IMR-90 (cell line): ENCODE data around the gene FOXN4. TPM values are rescaled to one million over a fixed set of nuclear protein-coding genes. Genes with fewer than 3 reads are reported as not detected.

ENCODE experiments used
- ATAC-seq: fragments of 200-7000 bp; cut with Tn5 transposase; 2 replicates; pipeline ENCODE4 v1.9.1; 2020; ENCODE audit warnings: low read depth, mild to moderate bottlenecking, moderate library complexity
- BruUV-seq: library from RNA; stranded (reverse); fragments of 400-500 nt; replicated peaks from 2 replicates; lab custom pipeline; 2021; lab: Mats Ljungman, UMichigan
- CTCF ChIA-PET: fragments of 300-600 bp; formaldehyde crosslinking; extraction: SDS; loops from one replicate; lab custom pipeline; 2021; ENCODE audit warnings: antibody characterized with exemption; lab: Yijun Ruan, JAX
- POLR2A ChIA-PET: fragments of 300-600 bp; sonication (Branson Sonifier 250); formaldehyde crosslinking; loops from one replicate; lab custom pipeline; 2022; ENCODE audit warnings: antibody characterized with exemption; ENCODE audit not compliant: unreplicated experiment; lab: Charles Lee
- DNase-seq: peaks from one replicate; pipeline ENCODE4 v3.0.0; 2013
- H2AFZ ChIP-seq: replicated peaks from 2 replicates; pipeline ENCODE3; 2013; ENCODE audit warnings: low read length, mild to moderate bottlenecking; ENCODE audit not compliant: poor library complexity
- H2AK5ac ChIP-seq: 2 replicates; pipeline ENCODE4 v1.6.1; 2013; ENCODE audit warnings: low read depth, low read length, inconsistent platforms
- H2AK9ac ChIP-seq: replicated peaks from 2 replicates; pipeline ENCODE3; 2013; ENCODE audit warnings: mild to moderate bottlenecking, low read depth, low read length, moderate library complexity; ENCODE audit not compliant: poor library complexity
- H2BK120ac ChIP-seq: 2 replicates; pipeline ENCODE4 v1.6.1; 2013; ENCODE audit warnings: low read depth, low read length, inconsistent platforms
- H2BK15ac ChIP-seq: 3 replicates; pipeline ENCODE4 v1.6.1; 2013; ENCODE audit warnings: low read depth, low read length, inconsistent platforms
- H2BK20ac ChIP-seq: 2 replicates; pipeline ENCODE4 v1.6.1; 2013; ENCODE audit warnings: low read depth, mild to moderate bottlenecking, inconsistent platforms, low read length, moderate library complexity
- H2BK5ac ChIP-seq: 2 replicates; pipeline ENCODE4 v1.6.1; 2013; ENCODE audit warnings: mild to moderate bottlenecking, low read depth, low read length, inconsistent platforms; ENCODE audit not compliant: poor library complexity, severe bottlenecking
- H3K14ac ChIP-seq: replicated peaks from 2 replicates; pipeline ENCODE4 v1.6.1; 2013; ENCODE audit warnings: low read depth, low read length, inconsistent platforms
- H3K18ac ChIP-seq: 2 replicates; pipeline ENCODE4 v1.6.1; 2013; ENCODE audit warnings: low read depth, low read length, control low read depth
- H3K23ac ChIP-seq: 2 replicates; pipeline ENCODE4 v1.6.1; 2013; ENCODE audit warnings: low read depth, low read length, inconsistent platforms
- H3K27ac ChIP-seq: 2 replicates; pipeline ENCODE4 v1.5.1; 2013; ENCODE audit warnings: mild to moderate bottlenecking, control low read depth, low read length; ENCODE audit not compliant: insufficient read depth
- H3K27me3 ChIP-seq: 2 replicates; pipeline ENCODE4 v1.6.1; 2013; ENCODE audit warnings: low read length; ENCODE audit not compliant: control insufficient read depth, insufficient read depth
- H3K36me3 ChIP-seq: 2 replicates; pipeline ENCODE4 v1.6.1; 2013; ENCODE audit warnings: low read length, mixed read lengths; ENCODE audit not compliant: control insufficient read depth, insufficient read depth
- H3K4ac ChIP-seq: 2 replicates; pipeline ENCODE4 v1.6.1; 2013; ENCODE audit warnings: low read depth, low read length, inconsistent platforms
- H3K4me1 ChIP-seq: 2 replicates; pipeline ENCODE4 v1.6.1; 2013; ENCODE audit warnings: low read length, mixed read lengths; ENCODE audit not compliant: control insufficient read depth, insufficient read depth
- H3K4me2 ChIP-seq: 2 replicates; pipeline ENCODE4 v1.6.1; 2013; ENCODE audit warnings: low read depth, mild to moderate bottlenecking, control low read depth, low read length, moderate library complexity
- H3K4me3 ChIP-seq: 2 replicates; pipeline ENCODE4 v1.5.1; 2013; ENCODE audit warnings: low read depth, mild to moderate bottlenecking, control low read depth, low read length, moderate library complexity; ENCODE audit not compliant: insufficient read depth
- H3K56ac ChIP-seq: 2 replicates; pipeline ENCODE4 v1.6.1; 2013; ENCODE audit warnings: low read length, inconsistent platforms; ENCODE audit not compliant: insufficient read depth; ENCODE audit errors: extremely low read depth
- H3K79me1 ChIP-seq, 2 experiments: 2 replicates each; pipeline ENCODE4 v1.6.1; 2013; ENCODE audit warnings: low read length in 2 of 2, inconsistent platforms in 1 of 2, low read depth in 1 of 2
- H3K9ac ChIP-seq: 2 replicates; pipeline ENCODE4 v1.6.1; 2013; ENCODE audit warnings: low read depth, low read length, control low read depth
- H3K9me1 ChIP-seq: 2 replicates; pipeline ENCODE4 v1.6.1; 2013; ENCODE audit warnings: low read length, inconsistent platforms; ENCODE audit not compliant: insufficient read depth
- H3K9me3 ChIP-seq: 2 replicates; pipeline ENCODE4 v1.6.1; 2013; ENCODE audit warnings: low read length; ENCODE audit not compliant: control insufficient read depth, insufficient read depth
- H4K20me1 ChIP-seq: 2 replicates; pipeline ENCODE4 v1.6.1; 2013; ENCODE audit warnings: low read length, inconsistent platforms; ENCODE audit not compliant: insufficient read depth
- H4K5ac ChIP-seq: 2 replicates; pipeline ENCODE4 v1.6.1; 2013; ENCODE audit warnings: mild to moderate bottlenecking, low read depth, low read length, control low read depth
- H4K8ac ChIP-seq, 2 experiments: 2 replicates each; pipeline ENCODE4 v1.6.1; 2013; ENCODE audit warnings: low read depth in 2 of 2, low read length in 2 of 2, control low read depth in 1 of 2, inconsistent platforms in 1 of 2
- H4K91ac ChIP-seq: 2 replicates; pipeline ENCODE4 v1.6.1; 2013; ENCODE audit warnings: low read depth, low read length, inconsistent platforms; ENCODE audit not compliant: insufficient read depth
- ELK1 ChIP-seq: fragments of 150-350 bp; IDR thresholded peaks from 2 replicates; pipeline ENCODE4 v1.6.1; 2016; ENCODE audit warnings: low read depth, mild to moderate bottlenecking, low read length, moderate library complexity, borderline replicate concordance
- MAFK ChIP-seq: IDR thresholded peaks from 2 replicates; pipeline ENCODE4 v1.6.1; 2012; ENCODE audit warnings: low read depth, low read length, improper control_type of control experiment
- MAZ ChIP-seq: IDR thresholded peaks from 2 replicates; pipeline ENCODE4 v1.6.1; 2012; ENCODE audit warnings: low read depth, mild to moderate bottlenecking, low read length, improper control_type of control experiment, moderate library complexity, borderline replicate concordance
- MXI1 ChIP-seq: IDR thresholded peaks from 2 replicates; pipeline ENCODE4 v1.6.1; 2012; ENCODE audit warnings: low read depth, mild to moderate bottlenecking, low read length, moderate library complexity, borderline replicate concordance
- NFE2L2 ChIP-seq: fragments of 150-350 bp; IDR thresholded peaks from 2 replicates; pipeline ENCODE4 v1.6.1; 2016; ENCODE audit warnings: low read depth, mild to moderate bottlenecking, low read length
- POLR2A ChIP-seq: IDR thresholded peaks from 2 replicates; pipeline ENCODE4 v1.6.1; 2012; ENCODE audit warnings: mild to moderate bottlenecking, low read depth, low read length
- RAD21 ChIP-seq: IDR thresholded peaks from 2 replicates; pipeline ENCODE4 v1.6.1; 2012; ENCODE audit warnings: low read length, improper control_type of control experiment
- USF2 ChIP-seq: fragments of 150-350 bp; IDR thresholded peaks from 2 replicates; pipeline ENCODE4 v1.6.1; 2017; ENCODE audit warnings: mild to moderate bottlenecking, antibody characterized with exemption, low read length, low read depth
- WGBS, 2 experiments: methylation state at CpG; one replicate each; pipeline versions ENCODE4 v1.1.5 to v1.1.7; 2013; ENCODE audit warnings: missing lambda C conversion rate in 2 of 2; ENCODE audit not compliant: insufficient read length in 1 of 2; ENCODE audit errors: extremely low coverage in 2 of 2; 5-methylcytosine and 5-hydroxymethylcytosine counted together
- dilution Hi-C: fragments of 300-500 bp; cut with HindIII; formaldehyde crosslinking; loops from one replicate; pipeline ENCODE4 v1.14.3; 2018; ENCODE audit warnings: low sequenced_read_pairs; ENCODE audit not compliant: unreplicated experiment
- in situ Hi-C: fragments of 300-500 bp; cut with MboI; formaldehyde crosslinking; loops from 3 replicates; pipeline ENCODE4 v1.14.3; 2019; ENCODE audit warnings: low sequenced_read_pairs, inconsistent platforms, mixed read lengths
- intact Hi-C: fragments of 100-400 bp; cut with micrococcal nuclease; formaldehyde crosslinking; loops from 2 replicates; pipeline ENCODE4 v1.10.0; 2022
- polyA plus RNA-seq, 3 experiments: library from polyadenylated mRNA; depleted of rRNA; stranded (reverse); fragments of >200 nt; gene quantifications; 2 replicates each; pipeline ENCODE4 v1.2.3, GENCODE V29; 2012; ENCODE audit warnings: low replicate concordance in 1 of 3
- total RNA-seq: library from RNA; depleted of rRNA; stranded (reverse); fragments of >200 nt; gene quantifications from 2 replicates; pipeline ENCODE4 v1.2.3, GENCODE V29; 2012

Gene FOXN4
- total and polyA plus RNA-seq, 2 of the 4 experiments (the other 2 are of a cell fraction), result not detected

GRCh38 chr12:109232731-109233130 lies 76.4 kb downstream of the FOXN4 start:
- Histone ChIP-seq H2BK15ac (no peak overlapping the region), H3K56ac (no peak overlapping the region), H3K79me1 (no peaks in the 10 kb centered on the region), H2BK120ac (no peak overlapping the region), H3K4ac (no peak overlapping the region), H2BK20ac (no peak overlapping the region), H3K4me2 (no peak overlapping the region), H2AFZ (no peak overlapping the region), H4K91ac (no peak overlapping the region), H2AK9ac (no peak overlapping the region), H3K36me3 (peaks cover 4% of the 10 kb centered on the region; the same call in 1 of the 2 replicates), H3K9me3 (no peaks in the 10 kb centered on the region), H4K5ac (no peak overlapping the region), H4K8ac (no peak overlapping the region), H3K14ac (no peak overlapping the region), H3K4me3 (no peak overlapping the region), H2AK5ac (no peak overlapping the region), H3K18ac (no peak overlapping the region), H3K4me1 (no peaks in the 10 kb centered on the region), H3K9me1 (no peaks in the 10 kb centered on the region), H3K23ac (no peak overlapping the region), H2BK5ac (no peak overlapping the region), H4K20me1 (no peaks in the 10 kb centered on the region), H3K27me3 (no peaks in the 10 kb centered on the region), H3K9ac (no peak overlapping the region), H3K27ac (no peak overlapping the region)
- ChIA-PET CTCF (no interaction called here), POLR2A (interaction anchor here (0.6 kb wide), 1 partner anchor 23 kb away, joined by 3 read pairs; no protein-coding TSS in a partner anchor)
- no peak for DNase-seq
- no peak for ATAC-seq
- no peak for TF ChIP-seq USF2
- TF ChIP-seq MAFK, result no peak
- TF ChIP-seq RAD21, result no peak
- no peak for TF ChIP-seq POLR2A
- no peak for TF ChIP-seq ELK1
- no peak for TF ChIP-seq MAZ
- no peak for TF ChIP-seq MXI1
- no peak for TF ChIP-seq NFE2L2
- in situ Hi-C loops, result no loop called here
- no CpG with 5 or more reads among the region's 7 CpGs for WGBS, 2 experiments
- no TSS peak for BruUV-seq
- dilution Hi-C loops, result no loop called here
- intact Hi-C loops, result no loop called here
